Heart left ventricle (tissue), 16 donors: ENCODE measurements around the gene IFT27. TPM values are rescaled to one million over a fixed set of nuclear protein-coding genes. Genes with fewer than 3 reads are reported as not detected.

Experiments used
- ATAC-seq, 4 donors: fragments of 200-7000 bp; cut with Tn5 transposase; one replicate each; pipeline ENCODE4 v1.9.1; 2020 to 2022; ENCODE audit warnings: moderate library complexity in 4 of 4, mild to moderate bottlenecking in 3 of 4, moderate number of reproducible peaks in 1 of 4
- DNase-seq, 5 donors: peaks; one replicate each; pipeline ENCODE4 v3.0.0-alpha.2; 2020
- H3K27ac ChIP-seq, 12 donors: fragments of 200-600 bp; sonication (generic) in 4 of 12; one replicate each; pipeline versions ENCODE4 v1.5.0 to v1.8.0; 2016 to 2022; ENCODE audit warnings: mild to moderate bottlenecking in 2 of 12
- H3K27me3 ChIP-seq, 9 donors: fragments of 200-600 bp; sonication (generic) in 2 of 9; one replicate each; pipeline versions ENCODE4 v1.5.1 to v1.8.0; 2016 to 2022; ENCODE audit warnings: mild to moderate bottlenecking in 3 of 9
- H3K36me3 ChIP-seq, 9 donors: fragments of 200-600 bp; sonication (generic) in 2 of 9; one replicate each; pipeline versions ENCODE4 v1.5.0 to v1.8.0; 2018 to 2022; ENCODE audit warnings: mild to moderate bottlenecking in 2 of 9
- H3K4me1 ChIP-seq, 12 donors: fragments of 200-600 bp; sonication (generic) in 4 of 12; one replicate each; pipeline versions ENCODE4 v1.5.0 to v1.8.0; 2016 to 2022; ENCODE audit warnings: mild to moderate bottlenecking in 3 of 12
- H3K4me3 ChIP-seq, 12 donors: fragments of 200-600 bp; sonication (generic) in 4 of 12; one replicate each; pipeline versions ENCODE4 v1.5.0 to v1.8.0; 2017 to 2022; ENCODE audit warnings: mild to moderate bottlenecking in 9 of 12, moderate library complexity in 4 of 12
- H3K9me3 ChIP-seq, 12 donors: fragments of 200-600 bp; sonication (generic) in 4 of 12; one replicate each; pipeline versions ENCODE4 v1.5.0 to v1.8.0; 2016 to 2022; ENCODE audit warnings: mild to moderate bottlenecking in 1 of 12
- POLR2A ChIP-seq, 2 donors: fragments of 450-650 bp; IDR thresholded peaks; one replicate each; pipeline ENCODE4 v1.6.1; 2017; ENCODE audit warnings: antibody characterized with exemption in 2 of 2, mild to moderate bottlenecking in 2 of 2, moderate library complexity in 2 of 2
- WGBS, 4 donors: extraction: QIAGEN DNeasy Blood & Tissue Kit in 2 of 4; methylation state at CpG; one replicate each; pipeline versions ENCODE4 v1.1.5 to v1.1.7; 2013 to 2018; 5-methylcytosine and 5-hydroxymethylcytosine counted together
- intact Hi-C, 10 donors: fragments of 100-400 bp; cut with DNase I; formaldehyde crosslinking; loops; one replicate each; pipeline versions ENCODE4 v1.11.1 to v1.14.2; 2022
- polyA plus RNA-seq, 2 donors: library from polyadenylated mRNA; stranded (reverse); fragments of 200-250 nt; gene quantifications; one replicate each; pipeline ENCODE4 v1.2.3, GENCODE V29; 2013
- total RNA-seq, 9 donors: library from RNA; depleted of rRNA in 2 of 9; stranded (reverse); fragments of >200 nt in 2 of 9; fragmentation: NEBNext Ultra II Directional in 3 of 9; extraction: Animal tissue kit (Norgen Biotek cat#: 25700) in 3 of 9; gene quantifications; one replicate each; pipeline versions ENCODE4 v1.1.0 to v1.2.4, GENCODE V29; 2016 to 2023
- TF ChIP-seq, protein P1 (sequence below), 12 donors: fragments of 200-600 bp; sonication (generic) in 4 of 12; IDR thresholded peaks; one replicate each; pipeline versions ENCODE4 v1.5.0 to v1.8.0; 2018 to 2022; ENCODE audit warnings: antibody characterized with exemption in 12 of 12, mild to moderate bottlenecking in 5 of 12
- donor health status: ischemic (EF 13 %, LVEDD 7.1; RV severe dilation, severe dysfunction).
- donor health status: healthy with polysubstance abuse.
- donor health status: DM: no; HTN: yes; CAD: no.
- donor health status: DM: no; HTN: no; CAD: no.
- donor health status: ischemic (EF 25% LVEDD 6.9; RV normal size, moderate dysfunction).
- donor health status: ischemic (EF 25% LVEDD 5.7; RV mildly dilated, moderate dysfunction).
- donor health status: healthy.
- donor health status: DM: yes; HTN: yes; CAD: no.
- donor health status: ischemic (EF 35%, LVEDD 5.7; RV mildly dilated, moderate dysfunction).
- donor health status: nonischemic (EF 11% LVEDD 7.7; RV severe dilation, severe dysfunction).
- donor health status: DM: yes; HTN: yes; CAD: no.
- donor health status: PGD.
- donor health status: ischemic (EF 29% LVEDD 5.4; RV normal size, mild dysfunction).
- donor health status: nonischemic (EF 23%, LVEDD 6.1; RV moderate dilation, normal function).

The IFT27 gene
- total and polyA plus RNA-seq, 11 donors = 18.4 to 36.7 (median 25.8) TPM

DNA sequence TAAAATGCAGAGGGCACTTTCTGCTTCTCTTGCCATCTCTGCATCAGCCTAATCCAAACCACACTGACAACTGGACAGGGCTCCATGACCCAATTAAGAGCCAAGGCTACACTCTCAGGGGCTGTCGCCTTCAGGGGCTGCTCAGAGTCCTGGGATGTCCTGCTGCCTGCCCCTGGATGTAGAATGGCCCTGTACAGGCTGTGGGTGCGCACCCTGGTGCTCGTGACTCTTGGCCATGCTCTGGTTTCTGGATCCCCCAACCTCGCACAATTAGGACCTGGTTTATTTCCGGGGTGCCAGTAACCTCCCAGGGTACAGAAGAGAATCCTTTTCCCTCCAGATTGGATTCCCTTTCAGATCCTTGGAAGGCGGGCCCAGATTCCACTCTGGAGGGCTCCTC, 11.3 kb downstream of the IFT27 start:
- H3K36me3 ChIP-seq = peaks cover 0 to 30% (median 13%) of the 10 kb centered on the region in 9 donors
- TF ChIP-seq, protein P1, sequence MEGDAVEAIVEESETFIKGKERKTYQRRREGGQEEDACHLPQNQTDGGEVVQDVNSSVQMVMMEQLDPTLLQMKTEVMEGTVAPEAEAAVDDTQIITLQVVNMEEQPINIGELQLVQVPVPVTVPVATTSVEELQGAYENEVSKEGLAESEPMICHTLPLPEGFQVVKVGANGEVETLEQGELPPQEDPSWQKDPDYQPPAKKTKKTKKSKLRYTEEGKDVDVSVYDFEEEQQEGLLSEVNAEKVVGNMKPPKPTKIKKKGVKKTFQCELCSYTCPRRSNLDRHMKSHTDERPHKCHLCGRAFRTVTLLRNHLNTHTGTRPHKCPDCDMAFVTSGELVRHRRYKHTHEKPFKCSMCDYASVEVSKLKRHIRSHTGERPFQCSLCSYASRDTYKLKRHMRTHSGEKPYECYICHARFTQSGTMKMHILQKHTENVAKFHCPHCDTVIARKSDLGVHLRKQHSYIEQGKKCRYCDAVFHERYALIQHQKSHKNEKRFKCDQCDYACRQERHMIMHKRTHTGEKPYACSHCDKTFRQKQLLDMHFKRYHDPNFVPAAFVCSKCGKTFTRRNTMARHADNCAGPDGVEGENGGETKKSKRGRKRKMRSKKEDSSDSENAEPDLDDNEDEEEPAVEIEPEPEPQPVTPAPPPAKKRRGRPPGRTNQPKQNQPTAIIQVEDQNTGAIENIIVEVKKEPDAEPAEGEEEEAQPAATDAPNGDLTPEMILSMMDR (IDR thresholded peaks at IDR 0.05) = no peak
- no peak for TF ChIP-seq POLR2A (IDR thresholded peaks at IDR 0.05)
- no peak overlapping the region for H3K4me3 ChIP-seq
- H3K27me3 ChIP-seq = no peaks in the 10 kb centered on the region
- peaks cover 0 to 11% (median 0%) of the 10 kb centered on the region in 12 donors for H3K4me1 ChIP-seq
- WGBS, 4 donors = 87 to 98% (median 96%) methylated on average over 6 of the region's 6 CpGs
- ATAC-seq (no peak), DNase-seq (peak in 1 of 5 donors; percentile 6)
- no peaks in the 10 kb centered on the region for H3K9me3 ChIP-seq
- intact Hi-C loops = loop anchor here in 1 of 10 donors (10.0 kb wide), 1 partner anchor 220 kb away; no protein-coding TSS in a partner anchor
- H3K27ac ChIP-seq = no peak overlapping the region

DNA sequence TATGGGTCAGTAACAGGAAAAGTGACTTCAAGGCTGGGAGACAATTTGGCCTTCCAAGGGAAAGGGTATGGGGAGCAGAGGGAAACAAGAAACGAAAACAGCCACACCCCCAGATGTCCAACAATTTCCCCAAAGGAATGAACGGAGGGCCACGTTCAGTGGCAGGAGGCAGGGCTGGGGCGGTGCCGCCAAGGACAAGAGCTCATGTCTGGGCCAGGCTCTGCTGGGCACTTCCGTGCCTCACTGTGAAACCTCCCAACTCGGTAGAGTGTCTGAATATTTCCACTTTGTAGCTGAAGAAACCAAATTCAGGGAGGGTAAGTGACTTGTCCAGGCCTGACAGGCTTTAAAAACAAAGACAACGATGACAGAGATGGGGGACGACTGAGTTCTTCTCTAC, 11.9 kb downstream of the IFT27 start:
- H3K4me1 ChIP-seq = peaks cover 0 to 11% (median 0%) of the 10 kb centered on the region in 12 donors
- H3K4me3 ChIP-seq = no peak overlapping the region
- H3K27me3 ChIP-seq = no peaks in the 10 kb centered on the region
- DNase-seq = peak in 1 of 5 donors; percentile 6
- 83 to 93% (median 91%) methylated on average over 9 of the region's 9 CpGs for WGBS, 4 donors
- intact Hi-C loops = loop anchor here in 1 of 10 donors (10.0 kb wide), 1 partner anchor 219 kb away; no protein-coding TSS in a partner anchor
- H3K36me3 ChIP-seq = peaks cover 0 to 30% (median 13%) of the 10 kb centered on the region in 9 donors
- no peaks in the 10 kb centered on the region for H3K9me3 ChIP-seq
- ATAC-seq = no peak
- no peak overlapping the region for H3K27ac ChIP-seq
- TF ChIP-seq, protein P1 (IDR thresholded peaks at IDR 0.05) = no peak
- TF ChIP-seq POLR2A (IDR thresholded peaks at IDR 0.05) = no peak

DNA sequence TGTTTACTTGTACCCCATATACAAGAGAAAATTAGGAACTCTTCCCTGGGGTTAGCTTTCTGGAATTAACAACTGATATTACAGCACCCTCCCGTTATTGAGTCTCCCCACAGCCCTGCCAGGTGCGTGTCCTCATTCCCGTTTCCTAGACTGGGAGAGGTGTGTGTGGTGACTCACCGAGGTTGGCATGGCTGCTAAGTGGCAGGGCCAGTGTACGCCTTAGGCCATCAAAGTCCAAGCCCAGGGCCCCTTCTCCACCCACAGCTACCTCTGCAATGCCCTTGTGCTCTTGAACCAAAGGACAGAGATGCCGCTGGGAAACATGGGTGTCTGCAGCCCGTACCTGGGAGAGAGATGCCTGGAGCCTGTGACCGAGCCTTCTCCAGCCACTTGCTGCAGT, 12.3 kb downstream of the IFT27 start:
- intact Hi-C loops = loop anchor here in 1 of 10 donors (10.0 kb wide), 1 partner anchor 219 kb away; no protein-coding TSS in a partner anchor
- TF ChIP-seq POLR2A (IDR thresholded peaks at IDR 0.05) = no peak
- TF ChIP-seq, protein P1 (IDR thresholded peaks at IDR 0.05) = no peak
- H3K27me3 ChIP-seq = no peaks in the 10 kb centered on the region
- no peaks in the 10 kb centered on the region for H3K9me3 ChIP-seq
- peaks cover 0 to 11% (median 0%) of the 10 kb centered on the region in 12 donors for H3K4me1 ChIP-seq
- DNase-seq (no peak), ATAC-seq (no peak)
- no peak overlapping the region for H3K4me3 ChIP-seq
- H3K36me3 ChIP-seq = peaks cover 0 to 30% (median 13%) of the 10 kb centered on the region in 9 donors
- H3K27ac ChIP-seq = no peak overlapping the region
- 92 to 98% (median 95%) methylated on average over 7 to 8 of the region's 8 CpGs for WGBS, 4 donors

DNA sequence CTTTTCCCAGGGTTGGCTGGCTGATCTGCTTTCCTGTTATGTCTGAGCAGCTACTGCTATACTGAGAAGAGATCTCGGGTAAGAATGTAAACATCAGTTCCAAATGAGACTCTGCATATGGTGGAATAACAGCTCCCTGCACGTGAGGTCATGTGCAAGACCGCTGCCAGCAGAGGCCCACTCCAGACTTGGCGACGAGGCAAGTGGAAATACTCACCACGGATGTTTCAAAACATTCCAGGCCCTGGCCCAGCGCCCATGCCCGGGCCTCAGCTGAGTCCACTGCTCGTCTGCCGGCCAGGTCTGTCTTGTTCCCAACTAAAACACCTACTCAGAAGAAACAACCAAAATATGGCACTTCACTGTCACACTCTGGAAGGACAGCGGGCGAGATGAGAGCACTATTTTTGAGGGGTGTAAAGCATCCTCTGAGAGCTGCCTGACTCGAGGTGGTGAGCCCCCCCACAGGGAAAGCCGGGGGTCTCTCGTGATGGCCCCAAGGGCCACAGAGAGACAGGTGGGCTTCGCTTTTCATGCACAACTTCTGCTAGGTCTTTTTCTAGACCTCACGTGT, 13.1 kb downstream of the IFT27 start:
- H3K27me3 ChIP-seq = no peaks in the 10 kb centered on the region
- H3K9me3 ChIP-seq = no peaks in the 10 kb centered on the region
- TF ChIP-seq, protein P1 (IDR thresholded peaks at IDR 0.05) = no peak
- no peak for TF ChIP-seq POLR2A (IDR thresholded peaks at IDR 0.05)
- peaks cover 0 to 11% (median 0%) of the 10 kb centered on the region in 12 donors for H3K4me1 ChIP-seq
- no peak overlapping the region for H3K4me3 ChIP-seq
- peaks cover 0 to 30% (median 13%) of the 10 kb centered on the region in 9 donors for H3K36me3 ChIP-seq
- peak overlapping the region in 1 of 12 donors; percentile 63 for H3K27ac ChIP-seq
- DNase-seq = peak; percentile 45 to 83 (median 77)
- 61 to 66% (median 63%) methylated on average over 17 of the region's 17 CpGs for WGBS, 4 donors
- ATAC-seq = peak; percentile 72 to 91 (median 81)
- intact Hi-C loops = loop anchor here in 1 of 10 donors (10.0 kb wide), 1 partner anchor 218 kb away; no protein-coding TSS in a partner anchor
